Neural crest cell (in vitro differentiated cells): ENCODE results near the gene SDS. TPM values are rescaled to one million over a fixed set of nuclear protein-coding genes. Genes with fewer than 3 reads are reported as not detected.

Experiments used
- DNase-seq: peaks from one replicate; pipeline ENCODE4 v3.0.0; 2021; ENCODE audit warnings: low read depth, mixed read lengths, low spot score
- H3K27ac Mint-ChIP-seq: one replicate; pipeline ENCODE4 v1.8.0; 2021; ENCODE audit warnings: mild to moderate bottlenecking, mixed read lengths; ENCODE audit not compliant: unreplicated experiment
- H3K27me3 Mint-ChIP-seq: 2 replicates; pipeline ENCODE4 v1.8.0; 2021; ENCODE audit warnings: low read depth, mild to moderate bottlenecking, mixed read lengths
- H3K36me3 Mint-ChIP-seq: 2 replicates; pipeline ENCODE4 v1.8.0; 2021; ENCODE audit warnings: low read depth, mild to moderate bottlenecking, mixed read lengths
- H3K4me1 Mint-ChIP-seq: 2 replicates; pipeline ENCODE4 v1.8.0; 2021; ENCODE audit warnings: mixed read lengths
- H3K4me3 Mint-ChIP-seq: one replicate; pipeline ENCODE4 v1.8.0; 2021; ENCODE audit warnings: mild to moderate bottlenecking, mixed read lengths
- H3K9me3 Mint-ChIP-seq: 2 replicates; pipeline ENCODE4 v1.8.0; 2021; ENCODE audit warnings: mixed read lengths
- total RNA-seq: library from RNA; stranded (reverse); gene quantifications from 2 replicates; pipeline ENCODE4 v1.2.1, GENCODE V29; 2021
- TF ChIP-seq, protein P1 (sequence below): fragments of 200-600 bp; sonication (generic); conservative IDR thresholded peaks from 2 replicates; pipeline ENCODE4 v1.5.0; 2021; ENCODE audit warnings: antibody characterized with exemption, mild to moderate bottlenecking

SDS gene
- total RNA-seq, 1 donor from 2014 or later = not detected

DNA sequence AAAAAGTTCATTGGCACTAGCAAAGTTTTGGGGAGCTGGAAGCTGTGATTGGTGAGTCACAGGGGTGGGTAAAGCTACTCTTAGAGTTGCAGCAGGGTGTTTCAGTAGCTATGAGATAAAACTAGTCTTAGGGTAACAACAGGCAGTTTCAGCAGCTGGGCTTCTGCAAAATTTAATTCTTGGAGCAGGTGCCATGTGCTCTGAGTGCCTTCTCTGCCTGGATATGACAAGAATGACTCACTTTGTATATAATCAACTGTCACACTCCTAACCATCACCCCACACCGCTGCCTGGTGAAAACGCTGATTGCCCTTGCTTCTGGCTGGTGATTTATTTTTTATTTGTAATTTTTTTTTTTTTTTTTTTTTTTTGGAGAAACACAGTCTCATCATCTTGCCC, 55.8 kb downstream of the SDS start:
- no peak for DNase-seq
- no peaks in the 10 kb centered on the region for H3K9me3 Mint-ChIP-seq
- TF ChIP-seq, protein P1, sequence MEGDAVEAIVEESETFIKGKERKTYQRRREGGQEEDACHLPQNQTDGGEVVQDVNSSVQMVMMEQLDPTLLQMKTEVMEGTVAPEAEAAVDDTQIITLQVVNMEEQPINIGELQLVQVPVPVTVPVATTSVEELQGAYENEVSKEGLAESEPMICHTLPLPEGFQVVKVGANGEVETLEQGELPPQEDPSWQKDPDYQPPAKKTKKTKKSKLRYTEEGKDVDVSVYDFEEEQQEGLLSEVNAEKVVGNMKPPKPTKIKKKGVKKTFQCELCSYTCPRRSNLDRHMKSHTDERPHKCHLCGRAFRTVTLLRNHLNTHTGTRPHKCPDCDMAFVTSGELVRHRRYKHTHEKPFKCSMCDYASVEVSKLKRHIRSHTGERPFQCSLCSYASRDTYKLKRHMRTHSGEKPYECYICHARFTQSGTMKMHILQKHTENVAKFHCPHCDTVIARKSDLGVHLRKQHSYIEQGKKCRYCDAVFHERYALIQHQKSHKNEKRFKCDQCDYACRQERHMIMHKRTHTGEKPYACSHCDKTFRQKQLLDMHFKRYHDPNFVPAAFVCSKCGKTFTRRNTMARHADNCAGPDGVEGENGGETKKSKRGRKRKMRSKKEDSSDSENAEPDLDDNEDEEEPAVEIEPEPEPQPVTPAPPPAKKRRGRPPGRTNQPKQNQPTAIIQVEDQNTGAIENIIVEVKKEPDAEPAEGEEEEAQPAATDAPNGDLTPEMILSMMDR = no peak
- H3K36me3 Mint-ChIP-seq = no peaks in the 10 kb centered on the region
- no peaks in the 10 kb centered on the region for H3K27me3 Mint-ChIP-seq
- H3K27ac Mint-ChIP-seq = no peak overlapping the region
- peaks cover 13% of the 10 kb centered on the region for H3K4me1 Mint-ChIP-seq
- no peak overlapping the region for H3K4me3 Mint-ChIP-seq

DNA sequence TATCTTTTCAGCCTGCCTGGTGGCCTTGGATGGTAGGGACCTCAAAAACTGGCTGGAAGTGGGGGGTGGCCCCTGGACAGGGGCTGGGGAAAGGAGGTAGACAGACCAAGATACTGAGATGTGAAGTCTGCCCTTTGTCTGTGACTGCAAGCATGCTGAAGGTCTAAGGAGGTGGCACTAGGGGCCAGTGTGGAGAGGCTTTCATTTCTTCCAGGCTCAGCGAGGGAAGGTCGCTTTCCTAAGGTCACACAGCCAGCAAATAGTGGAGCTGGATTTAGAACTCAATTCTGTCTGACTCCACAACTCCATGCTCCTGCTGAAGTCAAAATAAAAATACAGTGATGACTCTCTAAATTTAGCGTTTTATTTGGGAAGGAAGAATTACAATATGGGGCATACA, 56.6 kb downstream of the SDS start:
- TF ChIP-seq, protein P1 = no peak
- H3K9me3 Mint-ChIP-seq = no peaks in the 10 kb centered on the region
- no peaks in the 10 kb centered on the region for H3K36me3 Mint-ChIP-seq
- H3K27ac Mint-ChIP-seq = no peak overlapping the region
- H3K4me1 Mint-ChIP-seq = peaks cover 13% of the 10 kb centered on the region
- no peak for DNase-seq
- no peaks in the 10 kb centered on the region for H3K27me3 Mint-ChIP-seq
- no peak overlapping the region for H3K4me3 Mint-ChIP-seq

DNA sequence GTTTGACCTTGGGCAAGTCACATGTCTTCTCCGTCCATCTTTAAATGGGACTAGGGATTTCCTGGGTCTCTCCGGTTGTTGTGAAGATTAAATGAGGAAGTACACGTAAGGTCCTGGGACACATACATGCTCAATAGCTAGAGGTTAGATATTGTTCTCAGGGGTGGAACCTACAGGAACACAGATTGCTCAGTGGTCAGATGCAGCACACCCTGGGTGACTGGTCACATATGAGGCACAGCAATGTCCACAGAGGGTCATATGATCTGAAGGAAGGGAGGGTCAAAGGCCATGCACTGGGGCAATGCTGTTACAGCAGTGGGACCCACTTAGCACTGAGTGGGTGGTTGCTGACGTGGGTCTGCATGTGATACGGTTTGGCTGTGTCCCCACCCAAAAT, 57.3 kb downstream of the SDS start:
- no peaks in the 10 kb centered on the region for H3K36me3 Mint-ChIP-seq
- no peak overlapping the region for H3K27ac Mint-ChIP-seq
- H3K4me3 Mint-ChIP-seq = no peak overlapping the region
- no peak for DNase-seq
- H3K4me1 Mint-ChIP-seq = peaks cover 13% of the 10 kb centered on the region
- TF ChIP-seq, protein P1 = no peak
- H3K9me3 Mint-ChIP-seq = no peaks in the 10 kb centered on the region
- H3K27me3 Mint-ChIP-seq = peaks cover 4% of the 10 kb centered on the region

DNA sequence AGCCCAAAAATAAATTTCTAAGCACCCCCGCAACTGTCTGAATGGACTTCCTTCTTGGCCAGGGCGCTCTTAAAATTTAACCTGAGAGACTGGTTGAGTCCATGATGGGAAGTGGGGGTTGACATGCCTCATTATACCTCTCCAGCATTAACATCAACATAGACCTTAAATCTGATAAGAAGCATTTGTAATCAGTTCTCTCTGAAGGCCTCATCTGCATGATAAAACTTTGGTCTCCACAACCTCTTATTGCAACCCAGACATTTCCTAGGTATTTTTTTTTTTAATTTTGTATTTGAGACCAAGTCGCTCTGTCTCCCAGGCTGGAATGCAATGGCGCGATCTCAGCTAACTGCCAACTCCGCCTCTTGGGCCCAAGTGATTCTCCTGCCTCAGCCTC, 58.4 kb downstream of the SDS start:
- H3K9me3 Mint-ChIP-seq = no peaks in the 10 kb centered on the region
- H3K27me3 Mint-ChIP-seq = peaks cover 7% of the 10 kb centered on the region
- H3K4me1 Mint-ChIP-seq = peaks cover 13% of the 10 kb centered on the region
- no peak overlapping the region for H3K27ac Mint-ChIP-seq
- H3K4me3 Mint-ChIP-seq = no peak overlapping the region
- no peak for DNase-seq
- TF ChIP-seq, protein P1 = no peak
- H3K36me3 Mint-ChIP-seq = no peaks in the 10 kb centered on the region

Other genes starting within 250 kb of the SDS start
- gene DDX54, start 218.4 kb downstream of the SDS start, total RNA-seq = 68.5 and 69.7 TPM in 2 replicates
- gene RITA1, start 218.2 kb downstream of the SDS start, total RNA-seq = 20.0 and 20.1 TPM in 2 replicates
- gene TPCN1, start 182.4 kb downstream of the SDS start, total RNA-seq = 18.3 and 18.9 TPM in 2 replicates
- gene SLC8B1, start 68.8 kb downstream of the SDS start, total RNA-seq = 7.1 and 7.3 TPM in 2 replicates
- gene PLBD2, start 45.3 kb downstream of the SDS start, total RNA-seq = 33.4 and 36.6 TPM in 2 replicates
- 1.5 and 3.3 TPM in 2 replicates for gene SDSL, start 18.5 kb upstream of the SDS start, total RNA-seq
- 1.5 and 1.8 TPM in 2 replicates for gene LHX5, start 68.0 kb upstream of the SDS start, total RNA-seq